ENCODE data around the gene DYNC1LI2.

The DYNC1LI2 gene

DNA sequence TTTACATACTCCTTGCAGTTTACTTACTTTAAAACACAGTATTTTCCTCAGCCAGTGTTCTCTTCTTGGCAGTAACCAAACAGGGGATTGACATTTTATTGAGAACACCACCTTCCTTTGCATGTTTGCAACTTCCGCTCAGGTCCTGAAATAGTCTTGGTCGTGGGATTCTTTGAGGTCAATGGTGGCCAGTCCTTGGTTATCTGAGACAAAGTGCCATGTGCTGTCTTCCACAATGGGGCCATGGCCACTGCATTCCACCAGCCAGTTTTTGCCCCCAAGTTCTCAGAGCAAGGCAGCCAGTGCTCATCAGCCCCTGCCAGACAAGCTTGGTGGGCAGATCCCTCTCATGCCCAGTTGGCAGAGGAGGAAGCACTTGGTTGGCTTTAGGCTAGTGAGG is 77.7 kb downstream of the DYNC1LI2 start:
- H3K27ac ChIP-seq (ENCODE audit: low read depth, low read length) = no peak overlapping the region
- no peaks in the 10 kb centered on the region for H3K9me3 ChIP-seq (ENCODE audit: control insufficient read depth in 1 of 2, low read length in 2 of 2)
- H3K27me3 ChIP-seq (ENCODE audit: control insufficient read depth in 1 of 2, insufficient read depth in 2 of 2, low read length in 2 of 2) = no peaks in the 10 kb centered on the region
- peaks cover 0 to 5% of the 10 kb centered on the region in 2 donors for H3K36me3 ChIP-seq (ENCODE audit: control insufficient read depth in 1 of 2, insufficient read depth in 2 of 2, low read length in 2 of 2)
- H3K4me3 ChIP-seq (ENCODE audit: low read depth in 1 of 2, low read length in 2 of 2) = no peak overlapping the region
- H3K4me1 ChIP-seq (ENCODE audit: control insufficient read depth in 1 of 2, insufficient read depth in 2 of 2, low read length in 2 of 2) = no peaks in the 10 kb centered on the region
- H3K9ac ChIP-seq (ENCODE audit: low read depth in 1 of 2, low read length in 2 of 2) = no peak overlapping the region

All from duodenal mucosa (tissue), 2 donors.